HUES64 (cell line): Measurements from ENCODE around the gene DOK3.

Experiments
- H3K27ac ChIP-seq: 2 replicates; pipeline ENCODE4 v1.7.0; 2013; ENCODE audit warnings: low read depth, low read length, inconsistent platforms
- H3K27me3 ChIP-seq: 2 replicates; pipeline ENCODE4 v1.6.1; 2013; ENCODE audit warnings: mild to moderate bottlenecking, low read length; ENCODE audit not compliant: insufficient read depth
- H3K36me3 ChIP-seq: 2 replicates; pipeline ENCODE4 v1.6.1; 2013; ENCODE audit warnings: mild to moderate bottlenecking, low read length; ENCODE audit not compliant: insufficient read depth
- H3K4me1 ChIP-seq: 2 replicates; pipeline ENCODE4 v1.6.1; 2013; ENCODE audit warnings: mild to moderate bottlenecking, low read length, moderate library complexity; ENCODE audit not compliant: insufficient read depth
- H3K4me3 ChIP-seq: 2 replicates; pipeline ENCODE4 v1.5.1; 2013; ENCODE audit warnings: mild to moderate bottlenecking, low read length, moderate library complexity
- H3K9ac ChIP-seq: 2 replicates; pipeline ENCODE4 v1.6.1; 2013; ENCODE audit warnings: mild to moderate bottlenecking, low read depth, low read length
- H3K9me3 ChIP-seq: 2 replicates; pipeline ENCODE4 v1.6.1; 2013; ENCODE audit warnings: low read depth, low read length; ENCODE audit not compliant: insufficient read depth
- WGBS: fragments of 150-250, 120-280 bp; methylation state at CpG from one replicate; pipeline ENCODE4 v1.1.7; 2013; ENCODE audit warnings: missing lambda C conversion rate; 5-methylcytosine and 5-hydroxymethylcytosine counted together

Gene DOK3

GRCh38 chr5:177503351-177504085, 6.1 kb downstream of the DOK3 start:
- H3K4me1 ChIP-seq = peaks cover 4% of the 10 kb centered on the region
- WGBS = 90% methylated on average over 24 of the region's 24 CpGs
- no peak overlapping the region for H3K27ac ChIP-seq
- no peaks in the 10 kb centered on the region for H3K9me3 ChIP-seq
- H3K4me3 ChIP-seq = no peak overlapping the region
- H3K9ac ChIP-seq = no peak overlapping the region
- peaks cover 14% of the 10 kb centered on the region for H3K27me3 ChIP-seq
- peaks cover 7% of the 10 kb centered on the region; the same call in 1 of the 2 replicates for H3K36me3 ChIP-seq

- 84% methylated on average over 16 of the region's 16 CpGs for WGBS
- Histone ChIP-seq H3K4me3 (no peak overlapping the region), H3K9me3 (no peaks in the 10 kb centered on the region), H3K36me3 (peaks cover 7% of the 10 kb centered on the region; the same call in 1 of the 2 replicates), H3K4me1 (peaks cover 7% of the 10 kb centered on the region), H3K9ac (no peak overlapping the region), H3K27me3 (peaks cover 20% of the 10 kb centered on the region), H3K27ac (no peak overlapping the region)
Observed at GRCh38 chr5:177502886-177503285, 6.7 kb downstream of the DOK3 start.

- H3K4me1 ChIP-seq = peaks cover 7% of the 10 kb centered on the region
- 0 out of 2 replicates have a peak, but pooled peaks cover 4% of the 10 kb centered on the region for H3K36me3 ChIP-seq
- WGBS = 66% methylated on average over 9 of the region's 9 CpGs
- no peak overlapping the region for H3K27ac ChIP-seq
- no peak overlapping the region for H3K9ac ChIP-seq
- peaks cover 20% of the 10 kb centered on the region for H3K27me3 ChIP-seq
- no peaks in the 10 kb centered on the region for H3K9me3 ChIP-seq
- H3K4me3 ChIP-seq = no peak overlapping the region
Observed at GRCh38 chr5:177501874-177502678, 7.5 kb downstream of the DOK3 start.

- peaks cover 5% of the 10 kb centered on the region for H3K36me3 ChIP-seq
- peaks cover 20% of the 10 kb centered on the region for H3K27me3 ChIP-seq
- WGBS = 33% methylated on average over 10 of the region's 10 CpGs
- no peaks in the 10 kb centered on the region for H3K9me3 ChIP-seq
- no peak overlapping the region for H3K27ac ChIP-seq
- H3K4me3 ChIP-seq = no peak overlapping the region
- H3K9ac ChIP-seq = no peak overlapping the region
- peaks cover 10% of the 10 kb centered on the region for H3K4me1 ChIP-seq
Observed at GRCh38 chr5:177500685-177501522, 8.7 kb downstream of the DOK3 start.

GRCh38 chr5:177499842-177500241, 9.8 kb downstream of the DOK3 start:
- H3K9ac ChIP-seq = no peak overlapping the region
- peaks cover 21% of the 10 kb centered on the region for H3K4me1 ChIP-seq
- peaks cover 20% of the 10 kb centered on the region for H3K27me3 ChIP-seq
- no peak overlapping the region for H3K27ac ChIP-seq
- H3K4me3 ChIP-seq = no peak overlapping the region
- WGBS = 86% methylated on average over 6 of the region's 6 CpGs
- H3K9me3 ChIP-seq = no peaks in the 10 kb centered on the region
- H3K36me3 ChIP-seq = peaks cover 14% of the 10 kb centered on the region

GRCh38 chr5:177498013-177498787, 11.4 kb downstream of the DOK3 start:
- Histone ChIP-seq H3K9me3 (no peaks in the 10 kb centered on the region), H3K36me3 (peaks cover 21% of the 10 kb centered on the region), H3K4me3 (peak overlapping the region; percentile 79), H3K9ac (peak overlapping the region; percentile 41; the same call in 1 of the 2 replicates), H3K27me3 (peaks cover 20% of the 10 kb centered on the region), H3K27ac (peak overlapping the region; percentile 47; the same call in 1 of the 2 replicates), H3K4me1 (peaks cover 25% of the 10 kb centered on the region)
- WGBS = 13% methylated on average over 48 of the region's 48 CpGs

- peaks cover 25% of the 10 kb centered on the region for H3K4me1 ChIP-seq
- H3K36me3 ChIP-seq = peaks cover 29% of the 10 kb centered on the region
- H3K27ac ChIP-seq = peak within 1 kb of the TSS; percentile 100
- H3K9me3 ChIP-seq = no peaks in the 10 kb centered on the region
- peak within 1 kb of the TSS; percentile 99 for H3K9ac ChIP-seq
- peak within 1 kb of the TSS; percentile 79 for H3K4me3 ChIP-seq
- under 1% methylated on average over 73 of the region's 73 CpGs for WGBS
- H3K27me3 ChIP-seq = peaks cover 20% of the 10 kb centered on the region
Observed at GRCh38 chr5:177497292-177498012, 12.2 kb downstream of the DOK3 start, which contains the start of gene PDLIM7. Gene PDLIM7, minus strand, starts transcription at chr5:177497604. Its CDS starts 1,092 bp downstream, at chr5:177496512.

GRCh38 chr5:177496727-177497291, 12.8 kb downstream of the DOK3 start:
- H3K9ac ChIP-seq = peak overlapping the region; percentile 99
- WGBS = under 1% methylated on average over 25 of the region's 29 CpGs
- no peaks in the 10 kb centered on the region for H3K9me3 ChIP-seq
- H3K4me1 ChIP-seq = peaks cover 25% of the 10 kb centered on the region
- H3K27me3 ChIP-seq = peaks cover 20% of the 10 kb centered on the region
- peak overlapping the region; percentile 100 for H3K27ac ChIP-seq
- peak overlapping the region; percentile 79 for H3K4me3 ChIP-seq
- peaks cover 32% of the 10 kb centered on the region for H3K36me3 ChIP-seq

GRCh38 chr5:177496070-177496726, 13.4 kb downstream of the DOK3 start:
- Histone ChIP-seq H3K36me3 (peaks cover 32% of the 10 kb centered on the region), H3K4me1 (peaks cover 26% of the 10 kb centered on the region), H3K27me3 (peaks cover 20% of the 10 kb centered on the region), H3K9me3 (no peaks in the 10 kb centered on the region), H3K9ac (peak overlapping the region; percentile 99), H3K4me3 (peak overlapping the region; percentile 79), H3K27ac (peak overlapping the region; percentile 100)
- 11% methylated on average over 12 of the region's 12 CpGs for WGBS
